Keratinocyte (primary cell): ENCODE data around the gene MCTP2. TPM values are rescaled to one million over a fixed set of nuclear protein-coding genes. Genes with fewer than 3 reads are reported as not detected.

Experiments
- DNase-seq: peaks from one replicate; pipeline ENCODE4 v3.0.0-alpha.2; 2011; ENCODE audit warnings: low read depth, missing footprints, low spot score
- FAIRE-seq: peaks from 2 replicates; lab custom pipeline; 2011; peaks lifted over from hg19 to GRCh38; lab: Jason Lieb, UNC
- H2AFZ ChIP-seq: 2 replicates; pipeline ENCODE4 v1.6.0; 2012; ENCODE audit warnings: low read length, control low read depth, inconsistent platforms; ENCODE audit not compliant: control insufficient read depth
- H3K27ac ChIP-seq: 2 replicates; pipeline ENCODE4 v1.5.1; 2011; ENCODE audit warnings: low read length; ENCODE audit not compliant: control insufficient read depth, insufficient read depth
- H3K27me3 ChIP-seq: 3 replicates; pipeline ENCODE4 v1.6.0; 2011; ENCODE audit warnings: low read length; ENCODE audit not compliant: control insufficient read depth, insufficient read depth; ENCODE audit errors: extremely low read depth
- H3K36me3 ChIP-seq, 2 experiments: 2 replicates in 1 of 2; 3 replicates in 1 of 2; pipeline ENCODE4 v1.5.1; 2011; ENCODE audit warnings: low read length in 2 of 2, mild to moderate bottlenecking in 1 of 2; ENCODE audit not compliant: control insufficient read depth in 2 of 2, insufficient read depth in 2 of 2; ENCODE audit errors: extremely low read depth in 1 of 2
- H3K4me1 ChIP-seq: 3 replicates; pipeline ENCODE4 v1.5.1; 2011; ENCODE audit warnings: low read length; ENCODE audit not compliant: control insufficient read depth, insufficient read depth; ENCODE audit errors: extremely low read depth
- H3K4me2 ChIP-seq: 3 replicates; pipeline ENCODE4 v1.6.0; 2011; ENCODE audit warnings: low read depth, low read length; ENCODE audit not compliant: control insufficient read depth, insufficient read depth; ENCODE audit errors: extremely low read depth
- H3K4me3 ChIP-seq, 3 experiments: fragments of 200-600 bp in 1 of 3; sonication (generic) in 1 of 3; 2 replicates in 2 of 3; 3 replicates in 1 of 3; pipeline ENCODE4 v1.5.1; 2011 to 2016; ENCODE audit warnings: low read length in 3 of 3, mild to moderate bottlenecking in 3 of 3, control low read depth in 2 of 3, inconsistent platforms in 1 of 3, low read depth in 1 of 3, mixed read lengths in 1 of 3, mixed run types in 1 of 3, moderate library complexity in 1 of 3; ENCODE audit not compliant: control insufficient read depth in 2 of 3, insufficient read depth in 2 of 3; ENCODE audit errors: extremely low read depth in 1 of 3
- H3K79me2 ChIP-seq: 2 replicates; pipeline ENCODE4 v1.6.0; 2012; ENCODE audit warnings: low read length; ENCODE audit not compliant: control insufficient read depth, insufficient read depth
- H3K9ac ChIP-seq: 3 replicates; pipeline ENCODE4 v1.6.0; 2011; ENCODE audit warnings: low read length; ENCODE audit not compliant: control insufficient read depth, insufficient read depth; ENCODE audit errors: extremely low read depth
- H3K9me1 ChIP-seq: 3 replicates; pipeline ENCODE4 v1.6.0; 2011; ENCODE audit warnings: low read length; ENCODE audit not compliant: control insufficient read depth, insufficient read depth; ENCODE audit errors: extremely low read depth
- H3K9me3 ChIP-seq: 2 replicates; pipeline ENCODE4 v1.5.1; 2012; ENCODE audit warnings: low read depth, low read length; ENCODE audit not compliant: control insufficient read depth
- H4K20me1 ChIP-seq: 3 replicates; pipeline ENCODE4 v1.6.0; 2011; ENCODE audit warnings: low read length; ENCODE audit not compliant: control insufficient read depth, insufficient read depth; ENCODE audit errors: extremely low read depth
- CTCF ChIP-seq, 3 experiments: IDR thresholded peaks in 1 of 3; conservative IDR thresholded peaks in 1 of 3; optimal IDR thresholded peaks in 1 of 3; 2 replicates in 2 of 3; 3 replicates in 1 of 3; pipeline versions ENCODE3 to v1.5.1; 2011; ENCODE audit warnings: low read length in 3 of 3, mild to moderate bottlenecking in 3 of 3, moderate library complexity in 2 of 3, control low read depth in 1 of 3, inconsistent platforms in 1 of 3; ENCODE audit not compliant: insufficient read depth in 2 of 3; ENCODE audit errors: extremely low read depth in 1 of 3
- EZH2 ChIP-seq: IDR thresholded peaks from one replicate; pipeline ENCODE4 v1.6.1; 2012; ENCODE audit warnings: inconsistent platforms, mild to moderate bottlenecking, low read length, moderate library complexity
- dilution Hi-C: fragments of 300-500 bp; cut with MboI; formaldehyde crosslinking; loops from one replicate; pipeline ENCODE4 v1.7.0; 2020; ENCODE audit warnings: low sequenced_read_pairs; ENCODE audit not compliant: extremely low pct_ligation_motif_present
- polyA plus RNA-seq, 5 experiments: library from polyadenylated mRNA; depleted of rRNA in 3 of 5; stranded (reverse) in 3 of 5; stranded (forward) in 1 of 5; unstranded in 1 of 5; fragments of >200 nt; gene quantifications; 1 replicate in 1 of 5; 2 replicates in 3 of 5; 3 replicates in 1 of 5; pipeline versions ENCODE4 v1.2.1 to v1.2.3, GENCODE V29; 2011 to 2012; ENCODE audit warnings: missing spikeins in 2 of 5, low read depth in 1 of 5, low replicate concordance in 1 of 5

MCTP2 gene
- polyA plus RNA-seq, 1 donor (not counting 4 experiments of a cell fraction or from before 2014, with no cell fraction given): 22.0 TPM

DNA sequence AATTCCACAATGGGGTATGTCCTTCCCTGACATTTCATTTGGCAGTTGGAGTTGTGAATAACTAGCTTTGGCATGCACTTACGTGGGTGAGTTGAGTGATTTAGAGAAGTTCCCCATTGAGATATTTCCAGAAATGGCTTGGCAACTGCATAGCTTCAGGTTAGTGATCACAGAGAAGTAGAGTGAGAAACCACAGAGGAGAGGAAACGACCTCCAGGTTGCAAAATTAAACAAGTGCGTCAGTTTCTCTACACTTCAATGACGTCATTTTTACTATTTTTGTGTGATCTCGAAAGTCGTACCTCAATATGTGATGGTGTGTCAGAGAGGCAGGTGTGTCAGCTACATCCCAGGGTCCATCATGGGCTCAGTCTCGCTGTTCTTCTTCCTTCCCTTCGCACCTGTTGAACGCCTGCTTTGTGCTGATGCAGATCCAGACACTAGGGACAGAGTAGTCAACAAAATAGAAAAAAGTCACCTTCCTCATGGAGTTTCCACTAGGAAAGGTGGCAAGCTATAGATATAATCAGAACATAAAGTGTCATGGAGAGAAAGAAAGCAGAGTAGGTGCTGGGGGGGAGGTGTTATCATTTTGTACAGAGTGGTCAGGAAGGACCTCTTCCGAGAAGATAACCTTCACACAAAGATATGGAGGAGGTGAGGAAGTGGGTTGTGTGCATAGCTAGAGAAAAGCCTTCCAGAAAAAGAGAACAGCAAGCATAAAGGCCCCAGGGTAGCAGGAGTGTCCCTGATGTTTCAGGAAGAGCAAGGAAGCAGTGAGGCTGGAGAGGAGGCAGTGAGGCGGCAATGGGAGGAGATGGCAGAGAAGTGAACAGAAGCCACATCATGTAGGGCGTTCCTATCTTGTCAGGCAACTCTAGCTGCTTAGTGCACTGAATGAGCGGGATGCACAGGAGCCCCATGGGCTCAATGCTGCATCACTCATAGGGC lies 75.6 kb downstream of the MCTP2 start:
- H2AFZ ChIP-seq: no peak overlapping the region
- peaks cover 0 to 11% of the 10 kb centered on the region in 2 experiments for H3K36me3 ChIP-seq
- H3K4me1 ChIP-seq: peaks cover 4% of the 10 kb centered on the region
- no peaks in the 10 kb centered on the region for H3K79me2 ChIP-seq
- no peak overlapping the region for H3K4me2 ChIP-seq
- H3K9ac ChIP-seq: no peak overlapping the region
- no peaks in the 10 kb centered on the region for H3K9me3 ChIP-seq
- H3K4me3 ChIP-seq: no peak overlapping the region
- H3K27me3 ChIP-seq: no peaks in the 10 kb centered on the region
- DNase-seq (no peak), FAIRE-seq (no peak)
- TF ChIP-seq EZH2 (no peak), CTCF (optimal IDR thresholded peaks at IDR 0.05 in 1 of 3, IDR thresholded peaks at IDR 0.05 in 1 of 3, conservative IDR thresholded peaks at IDR 0.05 in 1 of 3; ENCODE audit: extremely low read depth in 1 of 3, insufficient read depth in 2 of 3, low read length in 3 of 3) (no peak)
- dilution Hi-C loops: no loop called here
- H3K27ac ChIP-seq: no peak overlapping the region
- H3K9me1 ChIP-seq: no peaks in the 10 kb centered on the region
- H4K20me1 ChIP-seq: no peaks in the 10 kb centered on the region

- dilution Hi-C loops: no loop called here
These were observed 81.6 kb downstream of the MCTP2 start for GRCh38 chr15:94312946-94313345.

More at GRCh38 chr15:94312946-94313345, 81.6 kb downstream of the MCTP2 start:
- no peaks in the 10 kb centered on the region for H3K79me2 ChIP-seq
- H2AFZ ChIP-seq: no peak overlapping the region
- H3K4me2 ChIP-seq: no peak overlapping the region
- H3K4me3 ChIP-seq: no peak overlapping the region
- no peaks in the 10 kb centered on the region for H3K9me3 ChIP-seq
- no peaks in the 10 kb centered on the region for H3K27me3 ChIP-seq
- no peak for TF ChIP-seq EZH2
- no peak for TF ChIP-seq CTCF (optimal IDR thresholded peaks at IDR 0.05 in 1 of 3, IDR thresholded peaks at IDR 0.05 in 1 of 3, conservative IDR thresholded peaks at IDR 0.05 in 1 of 3; ENCODE audit: extremely low read depth in 1 of 3, insufficient read depth in 2 of 3, low read length in 3 of 3)
- H3K4me1 ChIP-seq: no peaks in the 10 kb centered on the region
- DNase-seq (no peak), FAIRE-seq (no peak)
- no peak overlapping the region for H3K9ac ChIP-seq
- H3K36me3 ChIP-seq: peaks cover 0 to 9% of the 10 kb centered on the region in 2 experiments
- no peaks in the 10 kb centered on the region for H3K9me1 ChIP-seq
- H4K20me1 ChIP-seq: no peaks in the 10 kb centered on the region
- no peak overlapping the region for H3K27ac ChIP-seq
